Liver (tissue), 9 donors: ENCODE data around the gene PTPRN2. TPM values are rescaled to one million over a fixed set of nuclear protein-coding genes. Genes with fewer than 3 reads are reported as not detected.

ENCODE experiments used
- DNase-seq: peaks from one replicate; pipeline ENCODE4 v3.0.0-alpha.2; 2017; ENCODE audit warnings: low spot score
- H3K27ac ChIP-seq, 2 donors: one replicate each; pipeline ENCODE4 v1.7.0; 2013; ENCODE audit warnings: inconsistent platforms in 2 of 2, low read length in 2 of 2, control low read depth in 1 of 2, low read depth in 1 of 2, mild to moderate bottlenecking in 1 of 2
- H3K27me3 ChIP-seq, 4 donors: one replicate each; pipeline versions ENCODE4 v1.6.1 to v1.7.0; 2013; ENCODE audit warnings: low read length in 3 of 4, inconsistent platforms in 1 of 4, mild to moderate bottlenecking in 1 of 4, moderate library complexity in 1 of 4; ENCODE audit not compliant: control insufficient read depth in 4 of 4, insufficient read depth in 4 of 4
- H3K36me3 ChIP-seq, 4 donors: one replicate each; pipeline versions ENCODE4 v1.6.1 to v1.7.0; 2013; ENCODE audit warnings: low read length in 3 of 4, mild to moderate bottlenecking in 3 of 4, low read depth in 1 of 4, moderate library complexity in 1 of 4; ENCODE audit not compliant: control insufficient read depth in 4 of 4, insufficient read depth in 3 of 4
- H3K4me1 ChIP-seq, 4 donors: one replicate each; pipeline versions ENCODE4 v1.6.1 to v1.7.0; 2013; ENCODE audit warnings: low read length in 3 of 4, mild to moderate bottlenecking in 3 of 4, moderate library complexity in 1 of 4; ENCODE audit not compliant: control insufficient read depth in 4 of 4, insufficient read depth in 4 of 4
- H3K4me3 ChIP-seq, 3 donors: one replicate each; pipeline versions ENCODE4 v1.6.1 to v1.7.0; 2013; ENCODE audit warnings: low read length in 3 of 3, control low read depth in 1 of 3, low read depth in 1 of 3, mild to moderate bottlenecking in 1 of 3
- H3K9ac ChIP-seq, 2 donors: one replicate each; pipeline ENCODE4 v1.7.0; 2013; ENCODE audit warnings: low read length in 2 of 2, mild to moderate bottlenecking in 2 of 2, moderate library complexity in 2 of 2, control low read depth in 1 of 2, low read depth in 1 of 2
- H3K9me3 ChIP-seq, 4 donors: one replicate each; pipeline versions ENCODE4 v1.6.1 to v1.7.0; 2013; ENCODE audit warnings: low read length in 3 of 4; ENCODE audit not compliant: control insufficient read depth in 4 of 4
- EGR1 ChIP-seq, 2 donors: IDR thresholded peaks; 2 replicates each; pipeline ENCODE4 v1.6.1; 2016 to 2018; ENCODE audit warnings: antibody characterized with exemption in 2 of 2, low read depth in 2 of 2
- FOXA1 ChIP-seq: IDR thresholded peaks from 2 replicates; pipeline ENCODE4 v1.6.1; 2016; ENCODE audit warnings: antibody characterized with exemption
- FOXA2 ChIP-seq: IDR thresholded peaks from 2 replicates; pipeline ENCODE4 v1.6.1; 2016; ENCODE audit warnings: antibody characterized with exemption
- GABPA ChIP-seq, 2 donors: IDR thresholded peaks in 1 of 2; conservative IDR thresholded peaks in 1 of 2; 2 replicates each; pipeline ENCODE4 v1.6.1; 2016; ENCODE audit warnings: antibody characterized with exemption in 2 of 2, mild to moderate bottlenecking in 1 of 2, moderate library complexity in 1 of 2
- HNF4A ChIP-seq, 2 donors: conservative IDR thresholded peaks; 2 replicates each; pipeline ENCODE4 v1.6.1; 2016; ENCODE audit warnings: antibody characterized with exemption in 2 of 2, mild to moderate bottlenecking in 2 of 2
- HNF4G ChIP-seq: IDR thresholded peaks from 2 replicates; pipeline ENCODE4 v1.6.1; 2016; ENCODE audit warnings: antibody characterized with exemption
- JUND ChIP-seq, 2 donors: IDR thresholded peaks; 2 replicates each; pipeline ENCODE4 v1.6.1; 2016; ENCODE audit warnings: antibody characterized with exemption in 2 of 2
- NR2F2 ChIP-seq: IDR thresholded peaks from 2 replicates; pipeline ENCODE4 v1.6.1; 2016; ENCODE audit warnings: antibody characterized with exemption
- RAD21 ChIP-seq, 2 donors: IDR thresholded peaks; 2 replicates each; pipeline ENCODE4 v1.6.1; 2016; ENCODE audit warnings: antibody characterized with exemption in 2 of 2, mild to moderate bottlenecking in 2 of 2
- RXRA ChIP-seq, 2 donors: IDR thresholded peaks; 2 replicates each; pipeline ENCODE4 v1.6.1; 2017 to 2018; ENCODE audit warnings: antibody characterized with exemption in 2 of 2, mild to moderate bottlenecking in 1 of 2
- SP1 ChIP-seq: IDR thresholded peaks from 2 replicates; pipeline ENCODE4 v1.6.1; 2018; ENCODE audit warnings: antibody characterized with exemption, mild to moderate bottlenecking
- TAF1 ChIP-seq: conservative IDR thresholded peaks from 2 replicates; pipeline ENCODE4 v1.6.1; 2016; ENCODE audit warnings: antibody characterized with exemption, mild to moderate bottlenecking
- YY1 ChIP-seq: IDR thresholded peaks from 2 replicates; pipeline ENCODE4 v1.6.1; 2016; ENCODE audit warnings: antibody characterized with exemption, mild to moderate bottlenecking
- WGBS: extraction: QIAGEN DNeasy Blood & Tissue Kit; methylation state at CpG from one replicate; pipeline ENCODE4 v1.1.7; 2013; 5-methylcytosine and 5-hydroxymethylcytosine counted together
- polyA plus RNA-seq, 2 donors: library from polyadenylated mRNA; stranded (reverse) in 1 of 2; unstranded in 1 of 2; fragments of 200-250 nt in 1 of 2; fragments of >200 nt in 1 of 2; fragmentation: Nextera tagmentation in 1 of 2; extraction: Ambion mirVana in 1 of 2; gene quantifications; one replicate each; pipeline versions ENCODE4 v1.2.1 to v1.2.3, GENCODE V29; 2013 to 2015
- total RNA-seq, 2 donors: library from RNA; depleted of rRNA; stranded (reverse); fragments of >200 nt; gene quantifications; one replicate each; pipeline ENCODE4 v1.2.3, GENCODE V29; 2014
- TF ChIP-seq, protein P1 (sequence below): IDR thresholded peaks from 2 replicates; pipeline ENCODE4 v1.6.1; 2016; ENCODE audit warnings: antibody characterized with exemption
- TF ChIP-seq, protein P2 (sequence below): IDR thresholded peaks from 2 replicates; pipeline ENCODE4 v1.6.1; 2016; ENCODE audit warnings: antibody characterized with exemption
- TF ChIP-seq, protein P3 (sequence below): IDR thresholded peaks from 2 replicates; pipeline ENCODE4 v1.6.1; 2016; ENCODE audit warnings: antibody characterized with exemption
- TF ChIP-seq, protein P4 (sequence below): fragments of 150-350 bp; IDR thresholded peaks from 2 replicates; pipeline ENCODE4 v1.5.1; 2017; ENCODE audit warnings: improper control_type of control experiment, low read depth, low read length; ENCODE audit not compliant: missing input control
- TF ChIP-seq, protein P5 (sequence below): IDR thresholded peaks from 2 replicates; pipeline ENCODE4 v1.6.1; 2016; ENCODE audit warnings: antibody characterized with exemption, mild to moderate bottlenecking
- donor health status: healthy.
- donor health status: healthy.
- donor health status: healthy.
- donor health status: healthy.
- donor health status: healthy.

PTPRN2 gene
- total and polyA plus RNA-seq, 4 donors, result 0.75 to 1.9 (median 1.1) TPM

DNA sequence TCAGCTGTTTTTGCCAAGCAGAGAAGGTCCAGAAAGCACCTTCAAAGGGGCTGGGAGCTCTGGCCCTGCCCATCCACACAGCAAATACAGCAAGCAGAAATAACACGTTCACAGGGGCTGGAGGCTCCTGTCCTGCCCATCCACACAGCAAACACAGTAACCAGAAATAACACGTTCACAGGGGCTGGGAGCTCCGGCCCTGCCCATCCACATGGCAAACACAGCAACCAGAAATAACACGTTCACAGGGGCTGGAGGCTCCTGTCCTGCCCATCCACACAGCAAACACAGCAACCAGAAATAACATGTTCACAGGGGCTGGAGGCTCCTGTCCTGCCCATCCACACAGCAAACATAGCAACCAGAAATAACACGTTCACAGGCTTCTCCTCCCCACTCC is 558.1 kb downstream of the PTPRN2 start:
- DNase-seq, result no peak
- Histone ChIP-seq H3K9me3 (peaks cover 0 to 6% (median 2%) of the 10 kb centered on the region in 4 donors), H3K27ac (no peak overlapping the region), H3K4me1 (no peaks in the 10 kb centered on the region), H3K36me3 (no peaks in the 10 kb centered on the region), H3K9ac (no peak overlapping the region), H3K27me3 (peaks cover 0 to 3% (median 0%) of the 10 kb centered on the region in 4 donors), H3K4me3 (no peak overlapping the region)
- 46% methylated on average over 5 of the region's 5 CpGs for WGBS
- TF ChIP-seq, protein P1, sequence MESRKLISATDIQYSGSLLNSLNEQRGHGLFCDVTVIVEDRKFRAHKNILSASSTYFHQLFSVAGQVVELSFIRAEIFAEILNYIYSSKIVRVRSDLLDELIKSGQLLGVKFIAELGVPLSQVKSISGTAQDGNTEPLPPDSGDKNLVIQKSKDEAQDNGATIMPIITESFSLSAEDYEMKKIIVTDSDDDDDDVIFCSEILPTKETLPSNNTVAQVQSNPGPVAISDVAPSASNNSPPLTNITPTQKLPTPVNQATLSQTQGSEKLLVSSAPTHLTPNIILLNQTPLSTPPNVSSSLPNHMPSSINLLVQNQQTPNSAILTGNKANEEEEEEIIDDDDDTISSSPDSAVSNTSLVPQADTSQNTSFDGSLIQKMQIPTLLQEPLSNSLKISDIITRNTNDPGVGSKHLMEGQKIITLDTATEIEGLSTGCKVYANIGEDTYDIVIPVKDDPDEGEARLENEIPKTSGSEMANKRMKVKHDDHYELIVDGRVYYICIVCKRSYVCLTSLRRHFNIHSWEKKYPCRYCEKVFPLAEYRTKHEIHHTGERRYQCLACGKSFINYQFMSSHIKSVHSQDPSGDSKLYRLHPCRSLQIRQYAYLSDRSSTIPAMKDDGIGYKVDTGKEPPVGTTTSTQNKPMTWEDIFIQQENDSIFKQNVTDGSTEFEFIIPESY, result no peak
- TF ChIP-seq GABPA (IDR thresholded peaks at IDR 0.05 in 1 of 2, conservative IDR thresholded peaks at IDR 0.05 in 1 of 2) (no peak), HNF4A (conservative IDR thresholded peaks at IDR 0.05) (no peak), TAF1 (no peak), FOXA1 (no peak), EGR1 (IDR thresholded peaks at IDR 0.05; ENCODE audit: low read depth in 2 of 2) (no peak), YY1 (no peak), SP1 (no peak), NR2F2 (no peak), RXRA (IDR thresholded peaks at IDR 0.05) (no peak), FOXA2 (no peak), HNF4G (no peak), RAD21 (IDR thresholded peaks at IDR 0.05) (no peak), JUND (IDR thresholded peaks at IDR 0.05) (no peak)
- TF ChIP-seq, protein P2, sequence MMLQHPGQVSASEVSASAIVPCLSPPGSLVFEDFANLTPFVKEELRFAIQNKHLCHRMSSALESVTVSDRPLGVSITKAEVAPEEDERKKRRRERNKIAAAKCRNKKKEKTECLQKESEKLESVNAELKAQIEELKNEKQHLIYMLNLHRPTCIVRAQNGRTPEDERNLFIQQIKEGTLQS, result no peak
- TF ChIP-seq, protein P3, sequence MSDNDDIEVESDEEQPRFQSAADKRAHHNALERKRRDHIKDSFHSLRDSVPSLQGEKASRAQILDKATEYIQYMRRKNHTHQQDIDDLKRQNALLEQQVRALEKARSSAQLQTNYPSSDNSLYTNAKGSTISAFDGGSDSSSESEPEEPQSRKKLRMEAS, result no peak
- TF ChIP-seq, protein P4, sequence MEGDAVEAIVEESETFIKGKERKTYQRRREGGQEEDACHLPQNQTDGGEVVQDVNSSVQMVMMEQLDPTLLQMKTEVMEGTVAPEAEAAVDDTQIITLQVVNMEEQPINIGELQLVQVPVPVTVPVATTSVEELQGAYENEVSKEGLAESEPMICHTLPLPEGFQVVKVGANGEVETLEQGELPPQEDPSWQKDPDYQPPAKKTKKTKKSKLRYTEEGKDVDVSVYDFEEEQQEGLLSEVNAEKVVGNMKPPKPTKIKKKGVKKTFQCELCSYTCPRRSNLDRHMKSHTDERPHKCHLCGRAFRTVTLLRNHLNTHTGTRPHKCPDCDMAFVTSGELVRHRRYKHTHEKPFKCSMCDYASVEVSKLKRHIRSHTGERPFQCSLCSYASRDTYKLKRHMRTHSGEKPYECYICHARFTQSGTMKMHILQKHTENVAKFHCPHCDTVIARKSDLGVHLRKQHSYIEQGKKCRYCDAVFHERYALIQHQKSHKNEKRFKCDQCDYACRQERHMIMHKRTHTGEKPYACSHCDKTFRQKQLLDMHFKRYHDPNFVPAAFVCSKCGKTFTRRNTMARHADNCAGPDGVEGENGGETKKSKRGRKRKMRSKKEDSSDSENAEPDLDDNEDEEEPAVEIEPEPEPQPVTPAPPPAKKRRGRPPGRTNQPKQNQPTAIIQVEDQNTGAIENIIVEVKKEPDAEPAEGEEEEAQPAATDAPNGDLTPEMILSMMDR, result no peak
- TF ChIP-seq, protein P5, sequence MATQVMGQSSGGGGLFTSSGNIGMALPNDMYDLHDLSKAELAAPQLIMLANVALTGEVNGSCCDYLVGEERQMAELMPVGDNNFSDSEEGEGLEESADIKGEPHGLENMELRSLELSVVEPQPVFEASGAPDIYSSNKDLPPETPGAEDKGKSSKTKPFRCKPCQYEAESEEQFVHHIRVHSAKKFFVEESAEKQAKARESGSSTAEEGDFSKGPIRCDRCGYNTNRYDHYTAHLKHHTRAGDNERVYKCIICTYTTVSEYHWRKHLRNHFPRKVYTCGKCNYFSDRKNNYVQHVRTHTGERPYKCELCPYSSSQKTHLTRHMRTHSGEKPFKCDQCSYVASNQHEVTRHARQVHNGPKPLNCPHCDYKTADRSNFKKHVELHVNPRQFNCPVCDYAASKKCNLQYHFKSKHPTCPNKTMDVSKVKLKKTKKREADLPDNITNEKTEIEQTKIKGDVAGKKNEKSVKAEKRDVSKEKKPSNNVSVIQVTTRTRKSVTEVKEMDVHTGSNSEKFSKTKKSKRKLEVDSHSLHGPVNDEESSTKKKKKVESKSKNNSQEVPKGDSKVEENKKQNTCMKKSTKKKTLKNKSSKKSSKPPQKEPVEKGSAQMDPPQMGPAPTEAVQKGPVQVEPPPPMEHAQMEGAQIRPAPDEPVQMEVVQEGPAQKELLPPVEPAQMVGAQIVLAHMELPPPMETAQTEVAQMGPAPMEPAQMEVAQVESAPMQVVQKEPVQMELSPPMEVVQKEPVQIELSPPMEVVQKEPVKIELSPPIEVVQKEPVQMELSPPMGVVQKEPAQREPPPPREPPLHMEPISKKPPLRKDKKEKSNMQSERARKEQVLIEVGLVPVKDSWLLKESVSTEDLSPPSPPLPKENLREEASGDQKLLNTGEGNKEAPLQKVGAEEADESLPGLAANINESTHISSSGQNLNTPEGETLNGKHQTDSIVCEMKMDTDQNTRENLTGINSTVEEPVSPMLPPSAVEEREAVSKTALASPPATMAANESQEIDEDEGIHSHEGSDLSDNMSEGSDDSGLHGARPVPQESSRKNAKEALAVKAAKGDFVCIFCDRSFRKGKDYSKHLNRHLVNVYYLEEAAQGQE, result no peak
